ENCODE results near the gene LMO4.

LMO4 gene

DNA sequence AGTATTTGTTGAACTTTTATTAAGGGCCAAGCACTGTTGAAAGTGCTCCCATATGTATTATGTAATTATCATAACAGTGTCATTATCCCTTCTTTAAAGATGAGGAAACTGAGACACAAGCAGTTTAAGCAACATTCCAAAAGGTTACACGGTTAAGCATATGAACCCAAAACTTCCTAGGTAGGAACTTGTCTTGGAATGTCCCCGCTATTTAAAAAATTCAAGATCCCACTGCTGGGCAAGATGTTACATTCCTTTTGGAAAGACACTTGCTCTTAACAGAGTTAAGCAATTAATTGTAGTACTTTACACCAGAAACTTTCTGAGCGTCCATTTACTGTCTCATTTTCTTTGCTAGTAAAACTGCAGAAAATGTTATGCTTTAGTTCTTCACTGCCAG, 15.6 kb downstream of the LMO4 start:
- peaks cover 1% of the 10 kb centered on the region for H3K79me2 ChIP-seq (ENCODE audit: control insufficient read depth, insufficient read depth, low read length)
- H2AK5ac ChIP-seq (ENCODE audit: low read length), result no peak overlapping the region
- H3K27me3 ChIP-seq (ENCODE audit: insufficient read depth, low read length, poor library complexity), result no peaks in the 10 kb centered on the region
- H2BK120ac ChIP-seq (ENCODE audit: low read depth, low read length), result no peak overlapping the region
- H3K18ac ChIP-seq (ENCODE audit: low read length), result no peak overlapping the region
- H3K56ac ChIP-seq (ENCODE audit: low read length), result no peak overlapping the region
- no peak overlapping the region for H3K4me2 ChIP-seq (ENCODE audit: low read length)
- no peak overlapping the region for H3K4me3 ChIP-seq (ENCODE audit: low read length)
- H2BK5ac ChIP-seq (ENCODE audit: low read length), result no peak overlapping the region
- no peak overlapping the region for H4K5ac ChIP-seq (ENCODE audit: low read length)
- no peak overlapping the region for H3K4ac ChIP-seq (ENCODE audit: low read depth, low read length)
- H3K4me1 ChIP-seq (ENCODE audit: control insufficient read depth, low read depth, low read length), result no peaks in the 10 kb centered on the region
- H3K27ac ChIP-seq (ENCODE audit: low read depth, low read length), result no peak overlapping the region
- H3K36me3 ChIP-seq (ENCODE audit: control insufficient read depth, insufficient read depth, low read length), result peaks cover 4% of the 10 kb centered on the region
- no CpG with 5 or more reads among the region's 3 CpGs for WGBS (ENCODE audit: extremely low coverage, insufficient coverage, low lambda C conversion rate)
- H4K8ac ChIP-seq (ENCODE audit: low read depth, low read length), result no peak overlapping the region
- peak; percentile 62 for DNase-seq
- H2BK15ac ChIP-seq (replicated peaks; ENCODE audit: low read depth), result no peak overlapping the region
- H3K23ac ChIP-seq (ENCODE audit: low read length), result no peak overlapping the region
- H3K79me1 ChIP-seq (ENCODE audit: low read length), result peaks cover 2% of the 10 kb centered on the region
- no peak overlapping the region for H3K9ac ChIP-seq (ENCODE audit: low read length)

GRCh38 chr1:87346130-87346814, 17.6 kb downstream of the LMO4 start:
- no peaks in the 10 kb centered on the region for H3K4me1 ChIP-seq (ENCODE audit: control insufficient read depth, low read depth, low read length)
- H3K79me2 ChIP-seq (ENCODE audit: control insufficient read depth, insufficient read depth, low read length), result no peaks in the 10 kb centered on the region
- no peaks in the 10 kb centered on the region for H3K79me1 ChIP-seq (ENCODE audit: low read length)
- H3K4ac ChIP-seq (ENCODE audit: low read depth, low read length), result no peak overlapping the region
- H3K36me3 ChIP-seq (ENCODE audit: control insufficient read depth, insufficient read depth, low read length), result no peaks in the 10 kb centered on the region
- H2BK120ac ChIP-seq (ENCODE audit: low read depth, low read length), result no peak overlapping the region
- no peak overlapping the region for H2BK15ac ChIP-seq (replicated peaks; ENCODE audit: low read depth)
- H3K4me2 ChIP-seq (ENCODE audit: low read length), result no peak overlapping the region
- no peak overlapping the region for H4K8ac ChIP-seq (ENCODE audit: low read depth, low read length)
- no peak overlapping the region for H3K23ac ChIP-seq (ENCODE audit: low read length)
- no peak overlapping the region for H3K9ac ChIP-seq (ENCODE audit: low read length)
- H3K27ac ChIP-seq (ENCODE audit: low read depth, low read length), result no peak overlapping the region
- no CpG with 5 or more reads among the region's 8 CpGs for WGBS (ENCODE audit: extremely low coverage, insufficient coverage, low lambda C conversion rate)
- H2AK5ac ChIP-seq (ENCODE audit: low read length), result no peak overlapping the region
- no peak overlapping the region for H4K5ac ChIP-seq (ENCODE audit: low read length)
- no peak overlapping the region for H2BK5ac ChIP-seq (ENCODE audit: low read length)
- H3K18ac ChIP-seq (ENCODE audit: low read length), result no peak overlapping the region
- DNase-seq, result peak; percentile 24
- no peak overlapping the region for H3K4me3 ChIP-seq (ENCODE audit: low read length)
- H3K27me3 ChIP-seq (ENCODE audit: insufficient read depth, low read length, poor library complexity), result no peaks in the 10 kb centered on the region
- H3K56ac ChIP-seq (ENCODE audit: low read length), result no peak overlapping the region

DNA sequence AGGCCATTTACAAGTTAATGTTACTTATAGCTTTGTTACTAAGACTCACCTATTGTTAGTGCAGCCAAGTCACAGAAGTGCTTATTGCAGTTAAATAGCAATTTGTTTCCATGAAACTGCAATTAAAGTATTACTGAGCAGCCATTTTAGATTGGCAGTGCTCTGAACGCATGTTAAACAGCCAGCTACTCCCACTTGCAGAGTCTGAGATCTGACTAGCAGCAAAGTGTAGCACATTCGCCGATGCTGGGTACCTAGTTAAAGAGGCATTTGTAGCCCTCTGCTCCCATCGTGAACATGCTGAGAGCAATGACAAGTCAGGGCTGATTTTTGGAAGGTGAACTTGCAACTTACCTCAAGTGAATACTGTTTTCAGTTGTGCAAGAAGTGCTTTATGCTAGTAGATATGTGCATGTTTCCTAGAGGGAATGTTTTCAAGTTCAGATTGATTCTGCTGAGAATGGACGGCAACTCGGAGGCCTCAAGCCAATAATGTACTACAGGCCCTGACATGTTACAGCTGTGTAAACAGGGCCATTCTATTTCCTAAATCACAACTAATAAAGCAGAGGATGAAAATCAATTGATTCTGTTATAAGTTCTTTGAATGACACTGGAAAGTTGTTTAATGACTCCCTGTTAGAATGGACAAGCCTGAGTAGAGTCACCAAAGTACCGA, 19.8 kb downstream of the LMO4 start:
- no peak overlapping the region for H3K27ac ChIP-seq (ENCODE audit: low read depth, low read length)
- H2BK5ac ChIP-seq (ENCODE audit: low read length), result no peak overlapping the region
- no CpG with 5 or more reads among the region's 7 CpGs for WGBS (ENCODE audit: extremely low coverage, insufficient coverage, low lambda C conversion rate)
- H3K4me3 ChIP-seq (ENCODE audit: low read length), result no peak overlapping the region
- no peak overlapping the region for H2AK5ac ChIP-seq (ENCODE audit: low read length)
- no peak overlapping the region for H4K8ac ChIP-seq (ENCODE audit: low read depth, low read length)
- no peak overlapping the region for H2BK15ac ChIP-seq (replicated peaks; ENCODE audit: low read depth)
- no peaks in the 10 kb centered on the region for H3K79me1 ChIP-seq (ENCODE audit: low read length)
- no peak overlapping the region for H2BK120ac ChIP-seq (ENCODE audit: low read depth, low read length)
- no peak overlapping the region for H3K4ac ChIP-seq (ENCODE audit: low read depth, low read length)
- H3K56ac ChIP-seq (ENCODE audit: low read length), result no peak overlapping the region
- no peaks in the 10 kb centered on the region for H3K4me1 ChIP-seq (ENCODE audit: control insufficient read depth, low read depth, low read length)
- no peaks in the 10 kb centered on the region for H3K27me3 ChIP-seq (ENCODE audit: insufficient read depth, low read length, poor library complexity)
- H3K9ac ChIP-seq (ENCODE audit: low read length), result no peak overlapping the region
- no peak for DNase-seq
- H3K18ac ChIP-seq (ENCODE audit: low read length), result no peak overlapping the region
- H3K79me2 ChIP-seq (ENCODE audit: control insufficient read depth, insufficient read depth, low read length), result no peaks in the 10 kb centered on the region
- no peak overlapping the region for H3K23ac ChIP-seq (ENCODE audit: low read length)
- H3K4me2 ChIP-seq (ENCODE audit: low read length), result no peak overlapping the region
- H4K5ac ChIP-seq (ENCODE audit: low read length), result no peak overlapping the region
- H3K36me3 ChIP-seq (ENCODE audit: control insufficient read depth, insufficient read depth, low read length), result no peaks in the 10 kb centered on the region

GRCh38 chr1:87349036-87349435, 20.4 kb downstream of the LMO4 start:
- Histone ChIP-seq H3K9ac (ENCODE audit: low read length) (no peak overlapping the region), H3K27me3 (ENCODE audit: insufficient read depth, low read length, poor library complexity) (no peaks in the 10 kb centered on the region), H3K27ac (ENCODE audit: low read depth, low read length) (no peak overlapping the region), H4K8ac (ENCODE audit: low read depth, low read length) (no peak overlapping the region), H3K23ac (ENCODE audit: low read length) (no peak overlapping the region), H3K56ac (ENCODE audit: low read length) (no peak overlapping the region), H3K79me1 (ENCODE audit: low read length) (no peaks in the 10 kb centered on the region), H2AK5ac (ENCODE audit: low read length) (no peak overlapping the region), H3K4me3 (ENCODE audit: low read length) (no peak overlapping the region), H3K4me1 (ENCODE audit: control insufficient read depth, low read depth, low read length) (no peaks in the 10 kb centered on the region), H2BK120ac (ENCODE audit: low read depth, low read length) (no peak overlapping the region), H2BK15ac (replicated peaks; ENCODE audit: low read depth) (no peak overlapping the region), H3K36me3 (ENCODE audit: control insufficient read depth, insufficient read depth, low read length) (no peaks in the 10 kb centered on the region), H3K4ac (ENCODE audit: low read depth, low read length) (no peak overlapping the region), H3K79me2 (ENCODE audit: control insufficient read depth, insufficient read depth, low read length) (no peaks in the 10 kb centered on the region), H2BK5ac (ENCODE audit: low read length) (no peak overlapping the region), H3K4me2 (ENCODE audit: low read length) (no peak overlapping the region), H4K5ac (ENCODE audit: low read length) (no peak overlapping the region), H3K18ac (ENCODE audit: low read length) (no peak overlapping the region)
- WGBS (ENCODE audit: extremely low coverage, insufficient coverage, low lambda C conversion rate), result no CpG with 5 or more reads among the region's 2 CpGs
- DNase-seq, result no peak

- no peak overlapping the region for H2BK120ac ChIP-seq (ENCODE audit: low read depth, low read length)
- H3K79me2 ChIP-seq (ENCODE audit: control insufficient read depth, insufficient read depth, low read length), result no peaks in the 10 kb centered on the region
- H3K4me2 ChIP-seq (ENCODE audit: low read length), result no peak overlapping the region
- H3K27ac ChIP-seq (ENCODE audit: low read depth, low read length), result no peak overlapping the region
- H3K4me3 ChIP-seq (ENCODE audit: low read length), result no peak overlapping the region
- no peaks in the 10 kb centered on the region for H3K4me1 ChIP-seq (ENCODE audit: control insufficient read depth, low read depth, low read length)
- no peaks in the 10 kb centered on the region for H3K79me1 ChIP-seq (ENCODE audit: low read length)
- no peak overlapping the region for H4K8ac ChIP-seq (ENCODE audit: low read depth, low read length)
- H3K27me3 ChIP-seq (ENCODE audit: insufficient read depth, low read length, poor library complexity), result no peaks in the 10 kb centered on the region
- H3K4ac ChIP-seq (ENCODE audit: low read depth, low read length), result no peak overlapping the region
- no peak overlapping the region for H2AK5ac ChIP-seq (ENCODE audit: low read length)
- no peak overlapping the region for H3K56ac ChIP-seq (ENCODE audit: low read length)
- no peak overlapping the region for H3K18ac ChIP-seq (ENCODE audit: low read length)
- no peak overlapping the region for H2BK5ac ChIP-seq (ENCODE audit: low read length)
- no peak overlapping the region for H2BK15ac ChIP-seq (replicated peaks; ENCODE audit: low read depth)
- H4K5ac ChIP-seq (ENCODE audit: low read length), result no peak overlapping the region
- no CpG with 5 or more reads among the region's 3 CpGs for WGBS (ENCODE audit: extremely low coverage, insufficient coverage, low lambda C conversion rate)
- no peak overlapping the region for H3K23ac ChIP-seq (ENCODE audit: low read length)
- H3K9ac ChIP-seq (ENCODE audit: low read length), result no peak overlapping the region
- no peaks in the 10 kb centered on the region for H3K36me3 ChIP-seq (ENCODE audit: control insufficient read depth, insufficient read depth, low read length)
- no peak for DNase-seq
These were observed 27.2 kb downstream of the LMO4 start for GRCh38 chr1:87355894-87356293.
